Measurements from ENCODE around the gene OR52E6. TPM values are rescaled to one million over a fixed set of nuclear protein-coding genes. Genes with fewer than 3 reads are reported as not detected.
A peak's percentile ranks its signal among the peaks of the same experiment; 100 is the strongest.

OR52E6 gene
- polyA plus RNA-seq, 3 donors = not detected

DNA sequence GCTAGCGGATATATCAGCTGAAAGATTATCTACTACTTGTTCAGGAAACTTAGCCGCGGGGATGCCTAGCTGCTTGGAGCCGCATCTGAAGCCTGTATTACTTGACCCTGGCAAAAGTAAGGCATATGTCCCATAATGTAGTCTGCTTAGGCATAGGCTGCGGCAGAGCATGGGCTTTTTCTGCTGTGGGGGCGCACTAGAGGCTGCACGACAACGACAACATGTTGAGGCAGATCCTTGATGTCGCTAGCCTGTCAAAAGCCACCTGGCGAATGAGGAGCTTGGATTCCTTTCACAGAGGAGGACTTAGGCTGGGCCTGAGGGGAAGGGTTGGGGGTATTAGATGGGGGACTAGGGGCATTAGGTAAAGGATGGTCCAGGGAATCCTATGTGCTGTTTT, 34.1 kb downstream of the OR52E6 start:
- no peak overlapping the region for H3K4me3 Mint-ChIP-seq
- peaks cover 9 to 16% (median 13%) of the 10 kb centered on the region in 7 donors for H3K9me3 Mint-ChIP-seq
- peaks cover 14% of the 10 kb centered on the region for H3K4me1 Mint-ChIP-seq
- peaks cover 0 to 5% (median 2%) of the 10 kb centered on the region in 3 donors for H3K27me3 Mint-ChIP-seq (ENCODE audit: low read depth in 3 of 3)
- H3K4me3 ChIP-seq (replicated peaks in 1 of 3; ENCODE audit: low read depth in 2 of 3, low read length in 3 of 3) = no peak overlapping the region
- H3K4me2 ChIP-seq (replicated peaks; ENCODE audit: extremely low read depth, low read length, poor library complexity, severe bottlenecking) = no peak overlapping the region
- H3K9ac ChIP-seq (ENCODE audit: insufficient read depth, low read length, poor library complexity, severe bottlenecking) = no peak overlapping the region
- no peak overlapping the region for H3K27ac ChIP-seq (ENCODE audit: low read depth in 1 of 2, low read length in 2 of 2)
- TF ChIP-seq, protein P1, sequence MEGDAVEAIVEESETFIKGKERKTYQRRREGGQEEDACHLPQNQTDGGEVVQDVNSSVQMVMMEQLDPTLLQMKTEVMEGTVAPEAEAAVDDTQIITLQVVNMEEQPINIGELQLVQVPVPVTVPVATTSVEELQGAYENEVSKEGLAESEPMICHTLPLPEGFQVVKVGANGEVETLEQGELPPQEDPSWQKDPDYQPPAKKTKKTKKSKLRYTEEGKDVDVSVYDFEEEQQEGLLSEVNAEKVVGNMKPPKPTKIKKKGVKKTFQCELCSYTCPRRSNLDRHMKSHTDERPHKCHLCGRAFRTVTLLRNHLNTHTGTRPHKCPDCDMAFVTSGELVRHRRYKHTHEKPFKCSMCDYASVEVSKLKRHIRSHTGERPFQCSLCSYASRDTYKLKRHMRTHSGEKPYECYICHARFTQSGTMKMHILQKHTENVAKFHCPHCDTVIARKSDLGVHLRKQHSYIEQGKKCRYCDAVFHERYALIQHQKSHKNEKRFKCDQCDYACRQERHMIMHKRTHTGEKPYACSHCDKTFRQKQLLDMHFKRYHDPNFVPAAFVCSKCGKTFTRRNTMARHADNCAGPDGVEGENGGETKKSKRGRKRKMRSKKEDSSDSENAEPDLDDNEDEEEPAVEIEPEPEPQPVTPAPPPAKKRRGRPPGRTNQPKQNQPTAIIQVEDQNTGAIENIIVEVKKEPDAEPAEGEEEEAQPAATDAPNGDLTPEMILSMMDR (IDR thresholded peaks at IDR 0.05) = no peak
- H3K36me3 ChIP-seq (replicated peaks in 1 of 2; ENCODE audit: control insufficient read depth in 1 of 2, insufficient read depth in 2 of 2, low read length in 2 of 2) = no peaks in the 10 kb centered on the region
- DNase-seq = no peak
- no peaks in the 10 kb centered on the region for H3K79me2 ChIP-seq (ENCODE audit: insufficient read depth, low read length)
- no peak overlapping the region for H3K27ac Mint-ChIP-seq
- no peaks in the 10 kb centered on the region for H4K20me1 ChIP-seq (ENCODE audit: insufficient read depth, low read length)
- 65% methylated on average over 9 of the region's 10 CpGs for WGBS (ENCODE audit: insufficient coverage)
- intact Hi-C loops (cut with micrococcal nuclease) = loop anchor here (5.0 to 10.0 kb wide), 3 partner anchors 203 to 683 kb away; no protein-coding TSS in a partner anchor
- no peaks in the 10 kb centered on the region for H3K27me3 ChIP-seq (ENCODE audit: control insufficient read depth in 2 of 2, insufficient read depth in 2 of 2, low read length in 2 of 2)
- H2AFZ ChIP-seq (ENCODE audit: insufficient read depth, low read depth, low read length, poor library complexity, severe bottlenecking) = peak overlapping the region; percentile 49
- peaks cover 4 to 6% of the 10 kb centered on the region in 2 donors for H3K9me3 ChIP-seq (replicated peaks in 1 of 2; ENCODE audit: control insufficient read depth in 1 of 2, insufficient read depth in 1 of 2, low read length in 2 of 2)
- H3K4me1 ChIP-seq (ENCODE audit: control insufficient read depth in 1 of 2, insufficient read depth in 2 of 2, low read length in 2 of 2) = peaks cover 7 to 12% of the 10 kb centered on the region in 2 donors
- no peaks in the 10 kb centered on the region for H3K36me3 Mint-ChIP-seq

DNA sequence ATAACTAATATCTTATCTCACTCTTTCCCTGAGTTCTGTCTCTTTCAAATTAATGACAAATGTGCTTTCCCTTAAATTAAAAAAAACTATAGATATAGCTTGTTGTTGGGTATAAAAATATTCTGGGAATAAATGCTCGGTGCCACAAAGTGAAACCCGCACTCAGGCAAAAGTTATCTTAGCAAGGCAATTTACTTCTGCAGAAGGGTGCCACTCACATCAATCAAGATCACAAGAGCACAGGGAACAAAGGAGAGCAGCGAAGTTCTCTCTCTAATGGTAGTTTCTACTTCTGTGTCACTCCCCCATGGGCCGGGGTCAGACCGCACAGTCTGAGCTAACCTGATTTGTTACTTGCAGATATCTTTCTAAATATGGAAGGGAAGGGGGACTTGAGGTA, 37.7 kb downstream of the OR52E6 start:
- Histone ChIP-seq H3K36me3 (replicated peaks in 1 of 2; ENCODE audit: control insufficient read depth in 1 of 2, insufficient read depth in 2 of 2, low read length in 2 of 2) (no peaks in the 10 kb centered on the region), H3K27me3 (ENCODE audit: control insufficient read depth in 2 of 2, insufficient read depth in 2 of 2, low read length in 2 of 2) (no peaks in the 10 kb centered on the region), H3K9me3 (replicated peaks in 1 of 2; ENCODE audit: control insufficient read depth in 1 of 2, insufficient read depth in 1 of 2, low read length in 2 of 2) (peaks cover 4 to 6% of the 10 kb centered on the region in 2 donors), H4K20me1 (ENCODE audit: insufficient read depth, low read length) (no peaks in the 10 kb centered on the region), H3K9ac (ENCODE audit: insufficient read depth, low read length, poor library complexity, severe bottlenecking) (no peak overlapping the region), H3K27ac (ENCODE audit: low read depth in 1 of 2, low read length in 2 of 2) (no peak overlapping the region), H3K4me2 (replicated peaks; ENCODE audit: extremely low read depth, low read length, poor library complexity, severe bottlenecking) (no peak overlapping the region), H3K4me1 (ENCODE audit: control insufficient read depth in 1 of 2, insufficient read depth in 2 of 2, low read length in 2 of 2) (peaks cover under 1 to 4% of the 10 kb centered on the region in 2 donors), H2AFZ (ENCODE audit: insufficient read depth, low read depth, low read length, poor library complexity, severe bottlenecking) (no peak overlapping the region), H3K4me3 (replicated peaks in 1 of 3; ENCODE audit: low read depth in 2 of 3, low read length in 3 of 3) (no peak overlapping the region), H3K79me2 (ENCODE audit: insufficient read depth, low read length) (no peaks in the 10 kb centered on the region)
- DNase-seq = no peak
- TF ChIP-seq, protein P1 (IDR thresholded peaks at IDR 0.05) = no peak
- Mint-ChIP-seq H3K4me1 (peaks cover 5% of the 10 kb centered on the region), H3K27ac (no peak overlapping the region), H3K27me3 (ENCODE audit: low read depth in 3 of 3) (peaks cover 0 to 3% (median 0%) of the 10 kb centered on the region in 3 donors), H3K4me3 (no peak overlapping the region), H3K36me3 (no peaks in the 10 kb centered on the region), H3K9me3 (peaks cover 9 to 16% (median 14%) of the 10 kb centered on the region in 7 donors)
- WGBS (ENCODE audit: insufficient coverage) = 100% methylated on average over 1 of the region's 5 CpGs
- intact Hi-C loops (cut with micrococcal nuclease) = loop anchor here in 1 of 2 donors (10.0 kb wide), 2 partner anchors 199 to 679 kb away; no protein-coding TSS in a partner anchor

Data from CD14-positive monocyte (primary cell).